ENCODE measurements around the gene TC2N.

DNA sequence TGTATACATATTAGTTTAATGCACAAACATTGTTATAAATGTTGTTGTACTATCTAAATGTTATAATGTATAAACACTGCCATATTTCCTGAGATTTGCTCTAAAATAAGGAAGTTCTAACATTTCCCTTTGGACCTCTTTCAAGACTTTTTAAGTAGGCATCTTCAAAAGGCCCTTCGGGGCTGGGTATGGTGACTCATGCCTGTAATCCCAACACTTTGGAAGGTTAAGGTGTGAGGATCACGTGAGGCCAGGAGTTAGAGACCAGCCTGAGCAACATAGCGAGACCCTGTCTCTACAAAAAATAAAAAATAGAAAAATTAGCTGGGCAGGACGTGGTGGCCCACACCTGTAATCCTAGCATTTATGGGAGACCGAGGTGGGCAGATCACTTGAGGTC is 44.7 kb upstream of the TC2N start:
- TF ChIP-seq CTCF (IDR thresholded peaks at IDR 0.05; ENCODE audit: extremely low read depth in 1 of 2, insufficient read depth in 1 of 2, low read depth in 1 of 2, low read length in 2 of 2) (no peak), POLR2A (IDR thresholded peaks at IDR 0.05; ENCODE audit: low read depth, low read length) (no peak), EZH2 (IDR thresholded peaks at IDR 0.05; ENCODE audit: borderline replicate concordance, low read depth, low read length, severe bottlenecking) (no peak)

Measured in endothelial cell of umbilical vein (primary cell).